Gastrocnemius medialis (tissue), 4 donors: ENCODE measurements around the gene TFCP2L1. TPM values are rescaled to one million over a fixed set of nuclear protein-coding genes. Genes with fewer than 3 reads are reported as not detected.

Experiments
- ATAC-seq, 2 donors: fragments of 150-250 bp; one replicate each; pipeline ENCODE4 v1.9.1; 2016
- DNase-seq, 2 donors: peaks; one replicate each; pipeline ENCODE4 v3.0.0-alpha.2; 2019
- H3K27ac ChIP-seq, 4 donors: fragments of 200-600 bp; sonication (generic); 1 replicate in 1 of 4; 2 replicates in 3 of 4; pipeline ENCODE4 v1.5.1; 2016 to 2018; ENCODE audit warnings: mild to moderate bottlenecking in 2 of 4, moderate library complexity in 1 of 4
- H3K27me3 ChIP-seq, 3 donors: fragments of 200-600 bp; sonication (generic) in 2 of 3; 1 replicate in 1 of 3; 2 replicates in 2 of 3; pipeline versions ENCODE4 v1.5.1 to v1.6.0; 2016 to 2019; ENCODE audit warnings: mild to moderate bottlenecking in 1 of 3, moderate library complexity in 1 of 3
- H3K36me3 ChIP-seq, 2 donors: fragments of 200-600 bp; sonication (generic) in 1 of 2; one replicate each; pipeline ENCODE4 v1.5.1; 2017 to 2018
- H3K4me1 ChIP-seq, 2 donors: fragments of 200-600 bp; sonication (generic) in 1 of 2; one replicate each; pipeline ENCODE4 v1.5.1; 2016 to 2017; ENCODE audit warnings: mild to moderate bottlenecking in 2 of 2
- H3K4me3 ChIP-seq, 4 donors: fragments of 200-600 bp; sonication (generic) in 3 of 4; 1 replicate in 1 of 4; 2 replicates in 3 of 4; pipeline ENCODE4 v1.5.1; 2016 to 2019; ENCODE audit warnings: mild to moderate bottlenecking in 2 of 4
- H3K9me3 ChIP-seq, 3 donors: fragments of 200-600 bp; sonication (generic) in 2 of 3; 1 replicate in 1 of 3; 2 replicates in 2 of 3; pipeline ENCODE4 v1.5.1; 2016 to 2019
- POLR2A ChIP-seq, 2 donors: fragments of 450-650 bp; IDR thresholded peaks; one replicate each; pipeline ENCODE4 v1.6.1; 2017; ENCODE audit warnings: antibody characterized with exemption in 2 of 2, mild to moderate bottlenecking in 2 of 2, moderate library complexity in 2 of 2
- in situ Hi-C, 4 donors: fragments of 200-750 bp; cut with MboI; loops; one replicate each; pipeline versions ENCODE4 v1.15.0 to v1.8.0; 2017; ENCODE audit warnings: low sequenced_read_pairs in 4 of 4
- intact Hi-C: fragments of 100-400 bp; cut with DNase I; formaldehyde crosslinking; loops from one replicate; pipeline ENCODE4 v1.15.1; 2023; ENCODE audit warnings: low total_unique reads
- total RNA-seq, 4 donors: library from RNA; depleted of rRNA; stranded (reverse); fragments of >200 nt; gene quantifications; one replicate each; pipeline versions ENCODE4 v1.1.0 to v1.2.3, GENCODE V29; 2016
- TF ChIP-seq, protein P1 (sequence below), 5 experiments: fragments of 450-650 bp in 3 of 5; fragments of 200-600 bp in 2 of 5; sonication (generic) in 2 of 5; IDR thresholded peaks in 4 of 5; conservative IDR thresholded peaks in 1 of 5; 1 replicate in 4 of 5; 2 replicates in 1 of 5; pipeline ENCODE4 v1.5.1; 2016 to 2019; ENCODE audit warnings: antibody characterized with exemption in 5 of 5, mild to moderate bottlenecking in 3 of 5, moderate library complexity in 3 of 5

The TFCP2L1 gene
- total RNA-seq, 4 donors from 2014 or later = 1.2 to 3.2 (median 1.8) TPM

DNA sequence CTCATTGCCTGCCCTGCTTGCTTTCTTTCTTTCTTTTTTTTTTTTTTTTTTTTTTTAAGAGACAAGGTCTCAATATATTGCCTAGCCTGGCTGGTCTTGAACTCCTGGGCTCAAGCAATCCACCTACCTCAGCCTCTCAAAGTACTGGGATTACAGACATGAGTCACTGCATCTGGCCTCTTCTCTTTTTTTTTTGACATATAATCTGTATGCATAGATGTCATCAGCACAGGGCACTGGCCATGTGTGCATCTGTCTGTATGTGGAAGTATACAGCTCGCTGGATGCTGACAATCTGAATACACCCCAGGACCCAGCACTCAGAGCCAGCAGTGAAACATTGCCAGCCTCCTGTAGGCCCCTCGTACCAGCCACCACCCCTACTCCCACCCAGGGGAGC lies 49.5 kb downstream of the TFCP2L1 start:
- in situ Hi-C loops (no loop called here), intact Hi-C loops (no loop called here)
- Histone ChIP-seq H3K36me3 (no peaks in the 10 kb centered on the region), H3K9me3 (no peaks in the 10 kb centered on the region), H3K4me1 (no peaks in the 10 kb centered on the region), H3K4me3 (no peak overlapping the region), H3K27me3 (no peaks in the 10 kb centered on the region), H3K27ac (no peak overlapping the region)
- no peak for TF ChIP-seq POLR2A (IDR thresholded peaks at IDR 0.05)
- TF ChIP-seq, protein P1, sequence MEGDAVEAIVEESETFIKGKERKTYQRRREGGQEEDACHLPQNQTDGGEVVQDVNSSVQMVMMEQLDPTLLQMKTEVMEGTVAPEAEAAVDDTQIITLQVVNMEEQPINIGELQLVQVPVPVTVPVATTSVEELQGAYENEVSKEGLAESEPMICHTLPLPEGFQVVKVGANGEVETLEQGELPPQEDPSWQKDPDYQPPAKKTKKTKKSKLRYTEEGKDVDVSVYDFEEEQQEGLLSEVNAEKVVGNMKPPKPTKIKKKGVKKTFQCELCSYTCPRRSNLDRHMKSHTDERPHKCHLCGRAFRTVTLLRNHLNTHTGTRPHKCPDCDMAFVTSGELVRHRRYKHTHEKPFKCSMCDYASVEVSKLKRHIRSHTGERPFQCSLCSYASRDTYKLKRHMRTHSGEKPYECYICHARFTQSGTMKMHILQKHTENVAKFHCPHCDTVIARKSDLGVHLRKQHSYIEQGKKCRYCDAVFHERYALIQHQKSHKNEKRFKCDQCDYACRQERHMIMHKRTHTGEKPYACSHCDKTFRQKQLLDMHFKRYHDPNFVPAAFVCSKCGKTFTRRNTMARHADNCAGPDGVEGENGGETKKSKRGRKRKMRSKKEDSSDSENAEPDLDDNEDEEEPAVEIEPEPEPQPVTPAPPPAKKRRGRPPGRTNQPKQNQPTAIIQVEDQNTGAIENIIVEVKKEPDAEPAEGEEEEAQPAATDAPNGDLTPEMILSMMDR (IDR thresholded peaks at IDR 0.05 in 4 of 5, conservative IDR thresholded peaks at IDR 0.05 in 1 of 5) = no peak
- ATAC-seq (no peak), DNase-seq (no peak)

DNA sequence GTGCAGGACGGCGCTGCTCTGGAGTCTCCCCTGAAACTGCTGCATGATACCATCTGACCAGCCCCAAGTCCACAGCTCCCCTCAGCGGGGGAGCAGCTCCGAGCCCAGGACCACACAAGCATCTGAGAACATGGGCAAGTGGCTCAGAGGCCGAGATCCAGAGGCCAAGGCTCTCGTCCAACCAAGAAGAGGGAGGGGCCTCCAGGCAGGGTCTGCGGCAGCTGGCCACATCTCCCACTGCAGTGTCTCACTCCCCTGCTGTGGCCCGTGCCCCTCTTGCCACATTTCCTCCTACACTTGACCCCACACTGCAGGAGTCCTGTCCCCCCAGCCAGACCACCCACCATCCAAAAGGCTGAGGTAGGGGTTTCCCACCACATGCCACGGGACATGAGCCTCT lies 50.2 kb downstream of the TFCP2L1 start:
- Histone ChIP-seq H3K9me3 (no peaks in the 10 kb centered on the region), H3K4me1 (no peaks in the 10 kb centered on the region), H3K27ac (no peak overlapping the region), H3K27me3 (no peaks in the 10 kb centered on the region), H3K36me3 (no peaks in the 10 kb centered on the region), H3K4me3 (no peak overlapping the region)
- in situ Hi-C loops (no loop called here), intact Hi-C loops (no loop called here)
- ATAC-seq (no peak), DNase-seq (no peak)
- TF ChIP-seq, protein P1 (IDR thresholded peaks at IDR 0.05 in 4 of 5, conservative IDR thresholded peaks at IDR 0.05 in 1 of 5) = no peak
- no peak for TF ChIP-seq POLR2A (IDR thresholded peaks at IDR 0.05)

DNA sequence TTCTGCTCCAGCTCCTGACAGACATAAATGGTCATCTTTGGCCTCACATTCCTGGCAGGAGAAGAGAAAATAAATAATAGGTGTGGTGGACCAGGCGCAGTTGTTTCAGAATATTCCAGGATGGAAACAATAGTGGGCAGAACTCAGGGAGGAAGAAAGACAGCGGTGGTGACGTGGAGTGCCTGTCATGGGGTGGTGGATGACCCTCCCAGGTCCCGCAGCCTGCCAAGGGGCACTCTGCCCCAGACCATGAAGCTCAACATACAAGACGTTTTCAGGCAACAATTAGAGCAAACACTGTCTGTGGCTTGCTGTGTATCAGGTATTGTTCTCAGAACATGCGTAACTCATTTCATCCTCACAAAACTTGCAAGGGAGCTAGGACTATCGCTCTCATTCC lies 50.9 kb downstream of the TFCP2L1 start:
- no peaks in the 10 kb centered on the region for H3K27me3 ChIP-seq
- in situ Hi-C loops = no loop called here
- DNase-seq = no peak

DNA sequence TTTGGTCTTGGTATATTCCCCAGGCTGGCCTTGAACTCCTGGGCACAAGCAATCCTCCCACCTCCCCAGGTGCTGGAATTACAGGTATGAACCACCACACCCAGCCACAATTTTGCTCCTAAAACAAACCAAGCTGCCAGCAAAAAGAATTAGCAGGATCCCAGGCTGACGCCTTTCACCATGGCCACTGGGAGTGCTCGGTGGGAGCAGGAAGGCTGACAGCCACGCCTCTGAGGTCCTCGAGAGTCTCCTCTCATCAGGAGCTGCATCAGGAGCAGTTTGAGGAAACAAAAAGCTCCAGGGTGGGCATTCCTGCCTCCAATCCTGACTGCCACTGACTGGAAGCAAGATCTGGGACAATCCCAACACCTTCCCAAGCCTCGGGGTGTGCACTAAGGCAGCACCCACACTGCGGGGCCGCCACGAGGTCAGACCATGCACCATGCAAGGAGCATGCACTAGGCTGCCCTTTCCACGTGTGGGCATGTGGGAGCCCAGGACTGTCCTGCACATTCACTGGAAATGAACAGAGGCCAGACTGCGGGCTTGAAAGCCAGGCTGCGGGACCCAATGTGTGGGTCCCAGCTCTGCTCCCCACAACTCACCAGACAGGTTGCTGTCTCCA lies 51.4 kb downstream of the TFCP2L1 start:
- Histone ChIP-seq H3K36me3 (no peaks in the 10 kb centered on the region), H3K4me1 (no peaks in the 10 kb centered on the region), H3K27ac (no peak overlapping the region), H3K9me3 (no peaks in the 10 kb centered on the region), H3K27me3 (no peaks in the 10 kb centered on the region), H3K4me3 (no peak overlapping the region)
- DNase-seq (no peak), ATAC-seq (no peak)
- no peak for TF ChIP-seq POLR2A (IDR thresholded peaks at IDR 0.05)
- TF ChIP-seq, protein P1 (IDR thresholded peaks at IDR 0.05 in 4 of 5, conservative IDR thresholded peaks at IDR 0.05 in 1 of 5) = no peak
- intact Hi-C loops = no loop called here
- in situ Hi-C loops = no loop called here

More for the DNA sequence above, 50.9 kb downstream of the TFCP2L1 start:
- no peak overlapping the region for H3K27ac ChIP-seq
- no peaks in the 10 kb centered on the region for H3K4me1 ChIP-seq
- H3K9me3 ChIP-seq = no peaks in the 10 kb centered on the region
- TF ChIP-seq, protein P1 (IDR thresholded peaks at IDR 0.05 in 4 of 5, conservative IDR thresholded peaks at IDR 0.05 in 1 of 5) = no peak
- TF ChIP-seq POLR2A (IDR thresholded peaks at IDR 0.05) = no peak
- H3K36me3 ChIP-seq = no peaks in the 10 kb centered on the region
- intact Hi-C loops = no loop called here
- no peak overlapping the region for H3K4me3 ChIP-seq
- no peak for ATAC-seq
